ENCODE results near the gene MEGF8.

DNA sequence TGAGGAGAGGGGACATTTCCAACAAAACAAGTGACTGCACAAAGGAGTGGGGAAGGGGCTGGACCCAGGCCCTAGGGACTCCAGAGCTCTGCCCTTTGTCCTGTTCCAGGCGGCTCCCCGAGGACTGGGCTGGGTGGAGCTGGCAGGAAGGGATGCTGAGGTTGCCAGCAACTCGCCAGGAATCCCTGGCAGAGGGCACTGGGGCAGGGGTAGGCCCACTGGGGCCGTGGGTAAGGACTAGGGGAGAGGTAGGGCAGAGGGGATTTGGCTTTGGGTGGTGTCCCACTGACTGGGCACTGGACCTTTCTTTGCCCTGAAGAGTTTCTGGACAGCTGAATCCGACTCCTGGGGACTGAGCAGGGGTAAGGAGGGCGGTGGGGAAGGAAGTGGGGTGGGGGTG lies 93.9 kb downstream of the MEGF8 start:
- TF ChIP-seq, protein P1, sequence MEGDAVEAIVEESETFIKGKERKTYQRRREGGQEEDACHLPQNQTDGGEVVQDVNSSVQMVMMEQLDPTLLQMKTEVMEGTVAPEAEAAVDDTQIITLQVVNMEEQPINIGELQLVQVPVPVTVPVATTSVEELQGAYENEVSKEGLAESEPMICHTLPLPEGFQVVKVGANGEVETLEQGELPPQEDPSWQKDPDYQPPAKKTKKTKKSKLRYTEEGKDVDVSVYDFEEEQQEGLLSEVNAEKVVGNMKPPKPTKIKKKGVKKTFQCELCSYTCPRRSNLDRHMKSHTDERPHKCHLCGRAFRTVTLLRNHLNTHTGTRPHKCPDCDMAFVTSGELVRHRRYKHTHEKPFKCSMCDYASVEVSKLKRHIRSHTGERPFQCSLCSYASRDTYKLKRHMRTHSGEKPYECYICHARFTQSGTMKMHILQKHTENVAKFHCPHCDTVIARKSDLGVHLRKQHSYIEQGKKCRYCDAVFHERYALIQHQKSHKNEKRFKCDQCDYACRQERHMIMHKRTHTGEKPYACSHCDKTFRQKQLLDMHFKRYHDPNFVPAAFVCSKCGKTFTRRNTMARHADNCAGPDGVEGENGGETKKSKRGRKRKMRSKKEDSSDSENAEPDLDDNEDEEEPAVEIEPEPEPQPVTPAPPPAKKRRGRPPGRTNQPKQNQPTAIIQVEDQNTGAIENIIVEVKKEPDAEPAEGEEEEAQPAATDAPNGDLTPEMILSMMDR (IDR thresholded peaks at IDR 0.05; ENCODE audit: low read depth, low read length, missing input control): no peak
- TF ChIP-seq, protein P2, sequence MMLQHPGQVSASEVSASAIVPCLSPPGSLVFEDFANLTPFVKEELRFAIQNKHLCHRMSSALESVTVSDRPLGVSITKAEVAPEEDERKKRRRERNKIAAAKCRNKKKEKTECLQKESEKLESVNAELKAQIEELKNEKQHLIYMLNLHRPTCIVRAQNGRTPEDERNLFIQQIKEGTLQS (IDR thresholded peaks at IDR 0.05): no peak
- no peak for TF ChIP-seq REST (IDR thresholded peaks at IDR 0.05)
- no peak for TF ChIP-seq GABPA (IDR thresholded peaks at IDR 0.05 in 1 of 2, conservative IDR thresholded peaks at IDR 0.05 in 1 of 2)
- no peak for TF ChIP-seq MAX (IDR thresholded peaks at IDR 0.05)
- no peak for TF ChIP-seq RAD21 (IDR thresholded peaks at IDR 0.05)
- TF ChIP-seq FOXA1 (IDR thresholded peaks at IDR 0.05): no peak
- TF ChIP-seq JUND (IDR thresholded peaks at IDR 0.05): no peak
- TF ChIP-seq TAF1 (conservative IDR thresholded peaks at IDR 0.05): no peak
- TF ChIP-seq SP1 (IDR thresholded peaks at IDR 0.05): no peak
- TF ChIP-seq EGR1 (IDR thresholded peaks at IDR 0.05; ENCODE audit: low read depth in 2 of 2): no peak
- no peak for TF ChIP-seq NR2F2 (IDR thresholded peaks at IDR 0.05)

All from liver (tissue), 3 donors.